Tibial nerve (tissue), 4 donors: ENCODE data around the gene C11orf65.

Experiments
- CTCF ChIP-seq, 5 experiments: fragments of 200-600 bp in 3 of 5; fragments of 450-650 bp in 2 of 5; sonication (generic) in 3 of 5; IDR thresholded peaks; one replicate each; pipeline ENCODE4 v1.5.1; 2016 to 2019; ENCODE audit warnings: antibody characterized with exemption in 5 of 5, mild to moderate bottlenecking in 3 of 5, moderate library complexity in 2 of 5
- EP300 ChIP-seq, 2 donors: sonication (generic); formaldehyde crosslinking; IDR thresholded peaks; one replicate each; pipeline ENCODE4 v1.6.1; 2017; ENCODE audit warnings: antibody characterized with exemption in 2 of 2, mild to moderate bottlenecking in 1 of 2

DNA sequence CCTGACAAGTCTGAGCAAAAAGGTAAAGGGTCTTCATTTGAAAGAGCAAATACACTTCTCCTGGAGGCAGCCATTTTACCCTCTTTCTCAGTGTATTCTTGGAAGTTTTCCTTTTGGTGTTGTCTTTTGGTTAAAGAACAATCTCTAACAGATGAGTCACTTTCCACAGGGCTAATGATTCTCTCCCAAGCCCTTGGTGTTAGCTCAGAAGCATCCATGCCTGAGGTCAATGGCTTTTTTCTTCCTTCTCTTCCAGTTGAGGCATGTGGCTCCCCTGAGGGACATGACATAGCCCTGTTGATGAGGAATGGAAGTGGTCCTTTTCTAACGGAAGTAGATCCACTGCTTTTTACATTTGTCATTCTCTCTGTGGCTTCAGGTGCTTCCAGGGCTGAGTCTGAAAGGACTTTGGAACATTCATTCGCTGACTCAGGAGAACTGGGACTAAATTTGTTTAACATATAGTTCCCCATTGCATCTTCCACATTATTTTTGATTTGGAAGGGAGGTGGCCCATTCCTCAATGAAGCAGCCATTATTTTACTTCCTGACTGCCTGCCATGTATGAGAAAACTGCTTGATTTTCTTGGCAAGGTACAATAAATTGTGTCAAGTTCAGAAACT lies 44.6 kb upstream of the C11orf65 start:
- no peak for TF ChIP-seq CTCF (IDR thresholded peaks at IDR 0.05)
- TF ChIP-seq EP300 (IDR thresholded peaks at IDR 0.05): no peak
